Thyroid gland (tissue), 4 donors: ENCODE measurements around the gene FAM20B. TPM values are rescaled to one million over a fixed set of nuclear protein-coding genes. Genes with fewer than 3 reads are reported as not detected.

ENCODE experiments used
- DNase-seq, 2 donors: peaks; one replicate each; pipeline ENCODE4 v3.0.0-alpha.2; 2019
- H3K27ac ChIP-seq, 3 donors: fragments of 200-600 bp; sonication (generic); 1 replicate in 2 of 3; 2 replicates in 1 of 3; pipeline ENCODE4 v1.5.1; 2016 to 2019; ENCODE audit warnings: mild to moderate bottlenecking in 1 of 3, moderate library complexity in 1 of 3
- H3K27me3 ChIP-seq: fragments of 200-600 bp; sonication (generic); one replicate; pipeline ENCODE4 v1.5.1; 2019
- H3K36me3 ChIP-seq, 2 donors: fragments of 200-600 bp; sonication (generic); one replicate each; pipeline ENCODE4 v1.5.1; 2016 to 2019
- H3K4me1 ChIP-seq, 2 donors: fragments of 200-600 bp; sonication (generic); one replicate each; pipeline ENCODE4 v1.5.1; 2017 to 2019
- H3K4me3 ChIP-seq, 3 donors: fragments of 200-600 bp; sonication (generic); replicated peaks in 1 of 3; 1 replicate in 2 of 3; 2 replicates in 1 of 3; pipeline ENCODE4 v1.5.1; 2016; ENCODE audit warnings: mild to moderate bottlenecking in 1 of 3
- H3K9me3 ChIP-seq: fragments of 200-600 bp; sonication (generic); one replicate; pipeline ENCODE4 v1.5.1; 2017
- POLR2A ChIP-seq, 2 donors: fragments of 450-650 bp; IDR thresholded peaks; one replicate each; pipeline ENCODE4 v1.6.1; 2017; ENCODE audit warnings: antibody characterized with exemption in 2 of 2, mild to moderate bottlenecking in 2 of 2, moderate library complexity in 1 of 2
- WGBS, 2 donors: methylation state at CpG; one replicate each; pipeline ENCODE4 v1.1.5; 2017; 5-methylcytosine and 5-hydroxymethylcytosine counted together
- intact Hi-C: fragments of 100-400 bp; cut with DNase I; formaldehyde crosslinking; loops from one replicate; pipeline ENCODE4 v1.15.1; 2023
- total RNA-seq, 4 donors: library from RNA; depleted of rRNA; stranded (reverse); fragments of >200 nt; gene quantifications; one replicate each; pipeline ENCODE4 v1.2.3, GENCODE V29; 2016
- TF ChIP-seq, protein P1 (sequence below), 6 experiments: fragments of 200-600 bp in 3 of 6; fragments of 450-650 bp in 3 of 6; sonication (generic) in 3 of 6; IDR thresholded peaks; one replicate each; pipeline ENCODE4 v1.5.1; 2016 to 2019; ENCODE audit warnings: antibody characterized with exemption in 6 of 6, mild to moderate bottlenecking in 2 of 6, inconsistent platforms in 1 of 6, moderate library complexity in 1 of 6

Gene FAM20B
- total RNA-seq, 4 donors from 2014 or later, result 24.3 to 39.2 (median 30.6) TPM

DNA sequence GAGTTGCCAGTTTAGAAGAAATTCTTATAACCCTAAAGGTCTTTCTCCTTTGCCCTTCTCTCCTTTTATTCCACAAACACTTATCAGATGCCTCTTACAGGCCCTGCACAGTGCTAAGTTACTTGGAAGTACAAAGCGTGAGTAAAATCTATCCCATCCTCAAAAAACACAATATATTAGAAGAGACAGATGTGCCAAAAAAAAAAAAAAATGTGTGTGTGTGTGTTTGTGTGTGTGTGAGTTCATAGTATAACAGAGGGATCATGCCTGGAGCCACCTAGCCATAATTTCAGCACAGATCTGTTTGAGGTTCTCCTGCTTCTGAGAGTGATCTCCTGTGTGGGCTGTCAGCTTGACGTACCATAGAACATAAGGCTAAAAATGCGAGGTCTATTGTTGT, 5.0 kb downstream of the FAM20B start:
- 89 to 92% methylated on average over 3 of the region's 3 CpGs for WGBS, 2 donors
- Histone ChIP-seq H3K4me1 (peaks cover 9 to 15% of the 10 kb centered on the region in 2 donors), H3K27ac (no peak overlapping the region)

GRCh38 chr1:179031284-179031683, 5.6 kb downstream of the FAM20B start:
- Histone ChIP-seq H3K36me3 (no peaks in the 10 kb centered on the region), H3K4me1 (peaks cover 9 to 15% of the 10 kb centered on the region in 2 donors), H3K4me3 (no peak overlapping the region), H3K27ac (no peak overlapping the region), H3K9me3 (no peaks in the 10 kb centered on the region), H3K27me3 (no peaks in the 10 kb centered on the region)
- no peak for DNase-seq
- no peak for TF ChIP-seq POLR2A (IDR thresholded peaks at IDR 0.05)
- TF ChIP-seq, protein P1, sequence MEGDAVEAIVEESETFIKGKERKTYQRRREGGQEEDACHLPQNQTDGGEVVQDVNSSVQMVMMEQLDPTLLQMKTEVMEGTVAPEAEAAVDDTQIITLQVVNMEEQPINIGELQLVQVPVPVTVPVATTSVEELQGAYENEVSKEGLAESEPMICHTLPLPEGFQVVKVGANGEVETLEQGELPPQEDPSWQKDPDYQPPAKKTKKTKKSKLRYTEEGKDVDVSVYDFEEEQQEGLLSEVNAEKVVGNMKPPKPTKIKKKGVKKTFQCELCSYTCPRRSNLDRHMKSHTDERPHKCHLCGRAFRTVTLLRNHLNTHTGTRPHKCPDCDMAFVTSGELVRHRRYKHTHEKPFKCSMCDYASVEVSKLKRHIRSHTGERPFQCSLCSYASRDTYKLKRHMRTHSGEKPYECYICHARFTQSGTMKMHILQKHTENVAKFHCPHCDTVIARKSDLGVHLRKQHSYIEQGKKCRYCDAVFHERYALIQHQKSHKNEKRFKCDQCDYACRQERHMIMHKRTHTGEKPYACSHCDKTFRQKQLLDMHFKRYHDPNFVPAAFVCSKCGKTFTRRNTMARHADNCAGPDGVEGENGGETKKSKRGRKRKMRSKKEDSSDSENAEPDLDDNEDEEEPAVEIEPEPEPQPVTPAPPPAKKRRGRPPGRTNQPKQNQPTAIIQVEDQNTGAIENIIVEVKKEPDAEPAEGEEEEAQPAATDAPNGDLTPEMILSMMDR (IDR thresholded peaks at IDR 0.05), result no peak
- 94 to 95% methylated on average over 3 of the region's 3 CpGs for WGBS, 2 donors
- intact Hi-C loops, result no loop called here

More for the DNA sequence above, 5.0 kb downstream of the FAM20B start:
- DNase-seq, result no peak
- TF ChIP-seq, protein P1 (IDR thresholded peaks at IDR 0.05), result no peak
- no peak for TF ChIP-seq POLR2A (IDR thresholded peaks at IDR 0.05)
- Histone ChIP-seq H3K36me3 (no peaks in the 10 kb centered on the region), H3K9me3 (no peaks in the 10 kb centered on the region), H3K4me3 (no peak overlapping the region), H3K27me3 (no peaks in the 10 kb centered on the region)
- intact Hi-C loops, result no loop called here

DNA sequence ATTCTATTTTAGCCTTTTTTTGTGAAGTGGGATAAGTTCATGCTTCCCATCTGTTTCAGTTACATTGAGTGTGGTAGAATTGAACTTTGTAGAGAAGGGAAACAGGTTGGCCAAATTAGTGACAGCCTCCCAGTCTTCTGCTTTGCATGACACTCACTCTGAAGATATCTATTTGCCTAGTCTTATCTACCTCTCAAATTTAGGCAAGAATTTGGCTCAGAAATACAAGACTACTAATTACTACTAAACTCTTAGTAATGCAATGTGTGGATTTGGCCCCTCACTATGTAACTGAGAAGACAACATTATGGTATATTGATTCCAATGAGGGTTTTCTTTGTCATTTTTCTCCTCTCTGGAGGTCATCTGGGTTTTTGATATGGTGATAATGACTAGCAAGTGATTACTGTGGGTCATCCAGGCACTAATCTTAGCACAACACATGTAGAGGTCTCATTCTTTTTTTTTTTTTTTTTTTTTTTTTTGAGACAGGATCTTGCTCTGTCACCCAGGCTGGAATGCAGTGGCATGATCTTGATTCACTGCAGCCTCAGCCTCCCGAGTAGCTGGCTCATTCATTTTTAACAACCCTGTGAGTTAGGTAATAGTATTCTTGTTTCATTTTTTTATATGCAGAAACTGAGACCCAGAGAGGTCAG, 6.3 kb downstream of the FAM20B start:
- Histone ChIP-seq H3K36me3 (no peaks in the 10 kb centered on the region), H3K9me3 (no peaks in the 10 kb centered on the region), H3K4me3 (no peak overlapping the region), H3K27me3 (no peaks in the 10 kb centered on the region), H3K4me1 (peaks cover 5 to 15% of the 10 kb centered on the region in 2 donors), H3K27ac (no peak overlapping the region)
- intact Hi-C loops, result no loop called here
- WGBS, 2 donors, result 41 to 45% methylated on average over 1 of the region's 1 CpG
- DNase-seq, result no peak
- no peak for TF ChIP-seq POLR2A (IDR thresholded peaks at IDR 0.05)
- TF ChIP-seq, protein P1 (IDR thresholded peaks at IDR 0.05), result no peak

DNA sequence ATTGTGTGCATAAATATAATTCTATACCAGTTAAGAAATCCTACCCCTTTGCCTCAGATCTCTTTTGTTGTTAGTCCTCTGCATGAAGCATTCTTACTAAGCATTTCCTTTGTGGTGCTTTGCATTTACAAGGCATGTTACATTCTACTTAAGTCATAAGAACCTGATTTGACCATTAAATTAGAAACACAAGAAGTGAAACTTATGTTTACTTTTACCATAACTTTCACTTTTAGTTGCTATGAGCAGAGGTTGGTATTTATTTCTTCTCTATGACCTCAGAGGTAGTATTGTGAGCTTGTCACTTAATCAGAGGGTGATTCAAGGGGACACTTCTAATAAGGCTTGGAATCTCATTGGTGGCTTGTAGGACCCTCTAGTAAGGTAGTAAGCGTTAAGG, 9.0 kb downstream of the FAM20B start:
- no peak for DNase-seq
- H3K9me3 ChIP-seq, result no peaks in the 10 kb centered on the region
- TF ChIP-seq, protein P1 (IDR thresholded peaks at IDR 0.05), result no peak
- no peak for TF ChIP-seq POLR2A (IDR thresholded peaks at IDR 0.05)
- H3K4me3 ChIP-seq, result no peak overlapping the region
- WGBS, 2 donors, result 67 to 86% methylated on average over 1 of the region's 1 CpG
- no peak overlapping the region for H3K27ac ChIP-seq
- intact Hi-C loops, result no loop called here
- no peaks in the 10 kb centered on the region for H3K27me3 ChIP-seq
- peaks cover 5 to 10% of the 10 kb centered on the region in 2 donors for H3K4me1 ChIP-seq
- H3K36me3 ChIP-seq, result no peaks in the 10 kb centered on the region

- H3K4me3 ChIP-seq, result no peak overlapping the region
- H3K27ac ChIP-seq, result no peak overlapping the region
- H3K36me3 ChIP-seq, result no peaks in the 10 kb centered on the region
- intact Hi-C loops, result no loop called here
- TF ChIP-seq POLR2A (IDR thresholded peaks at IDR 0.05), result no peak
- TF ChIP-seq, protein P1 (IDR thresholded peaks at IDR 0.05), result no peak
- H3K27me3 ChIP-seq, result no peaks in the 10 kb centered on the region
- no peak for DNase-seq
- 82 to 87% methylated on average over 2 of the region's 2 CpGs for WGBS, 2 donors
- no peaks in the 10 kb centered on the region for H3K9me3 ChIP-seq
- H3K4me1 ChIP-seq, result peaks cover 5 to 10% of the 10 kb centered on the region in 2 donors
These were observed 11.3 kb downstream of the FAM20B start for GRCh38 chr1:179036844-179037465.
